ENCODE measurements around the gene ANKRD27.

The ANKRD27 gene

DNA sequence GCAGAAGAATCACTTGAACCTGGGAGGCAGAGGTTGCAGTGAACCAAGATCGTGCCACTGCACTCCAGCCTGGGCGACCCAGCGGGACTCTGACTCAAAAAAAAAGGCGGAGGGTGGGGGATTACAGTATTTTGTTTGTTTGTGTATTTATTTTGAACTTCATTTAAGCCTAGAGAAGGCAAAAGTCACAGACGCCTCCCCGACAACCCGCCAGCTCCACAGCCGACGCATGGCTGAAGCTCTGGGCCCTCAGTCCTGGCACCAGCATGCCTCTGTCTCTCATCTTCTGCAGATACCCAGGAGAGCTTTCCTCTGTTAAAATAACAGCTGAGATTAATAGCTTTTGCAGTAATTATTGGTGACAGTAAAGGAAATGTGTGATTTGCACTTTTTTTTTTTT is 111.2 kb downstream of the ANKRD27 start:
- DNase-seq (ENCODE audit: low read depth in 2 of 2, low spot score in 1 of 2): no peak

DNA sequence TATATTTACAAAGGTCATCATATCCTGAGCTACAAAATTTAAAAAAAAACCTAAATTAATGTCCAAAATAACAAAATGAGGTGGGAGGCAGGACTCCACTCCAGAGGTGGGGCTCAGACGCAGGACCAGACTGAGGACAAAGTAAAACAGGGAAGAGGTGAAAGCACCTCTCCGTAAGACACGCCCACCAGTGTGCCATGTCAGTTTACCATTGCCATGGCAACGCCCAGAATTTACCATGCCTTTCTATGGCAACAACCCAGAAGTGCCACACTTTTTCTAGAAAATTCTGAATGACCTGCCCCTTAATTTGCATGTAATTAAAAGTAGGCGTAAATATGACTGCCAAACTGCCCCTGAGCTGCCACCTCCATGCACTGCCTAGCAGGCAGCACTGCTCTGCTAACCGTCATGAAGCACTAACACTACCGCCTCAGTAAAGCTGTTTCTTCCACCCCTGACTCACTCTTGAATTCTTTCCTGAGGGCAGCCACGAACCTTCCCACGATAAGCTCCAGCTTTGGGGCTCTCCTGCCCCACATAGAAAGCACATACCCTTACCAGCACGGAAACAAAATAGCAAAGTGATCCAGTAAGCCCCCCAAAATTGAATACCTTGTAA is 116.3 kb downstream of the ANKRD27 start:
- DNase-seq (ENCODE audit: low read depth in 2 of 2, low spot score in 1 of 2): no peak

GRCh38 chr19:32555786-32556185 is 119.2 kb downstream of the ANKRD27 start:
- no peak for DNase-seq (ENCODE audit: low read depth in 2 of 2, low spot score in 1 of 2)

- no peak for DNase-seq (ENCODE audit: low read depth in 2 of 2, low spot score in 1 of 2)
These were observed 124.3 kb downstream of the ANKRD27 start for GRCh38 chr19:32550666-32551065.
